GM23338 (cell line): ENCODE data around the gene GATA1. TPM values are rescaled to one million over a fixed set of nuclear protein-coding genes. Genes with fewer than 3 reads are reported as not detected.

ENCODE experiments used
- ATAC-seq: fragments of 200-7000 bp; cut with Tn5 transposase; 3 replicates; pipeline ENCODE4 v1.9.1; 2020
- DNase-seq: peaks from one replicate; pipeline ENCODE4 v3.0.0-alpha.2; 2015; ENCODE audit warnings: low spot score
- H2AFZ ChIP-seq: fragments of 200-600 bp; sonication (generic); 2 replicates; pipeline ENCODE4 v1.8.0; 2016; ENCODE audit warnings: antibody characterized with exemption, mild to moderate bottlenecking, moderate library complexity
- H3F3A ChIP-seq: fragments of 200-600 bp; sonication (generic); replicated peaks from 2 replicates; pipeline ENCODE4 v1.8.0; 2017; ENCODE audit warnings: antibody characterized with exemption, mixed run types, low read depth
- H3K27ac ChIP-seq: fragments of 200-600 bp; sonication (generic); 2 replicates; pipeline ENCODE4 v1.6.1; 2016; ENCODE audit warnings: low read depth
- H3K27me3 ChIP-seq: fragments of 200-600 bp; sonication (generic); 2 replicates; pipeline ENCODE4 v1.8.0; 2016; ENCODE audit warnings: mild to moderate bottlenecking, mixed run types, moderate library complexity; ENCODE audit not compliant: insufficient read depth
- H3K36me3 ChIP-seq: fragments of 200-600 bp; sonication (generic); 2 replicates; pipeline ENCODE4 v1.8.0; 2016; ENCODE audit warnings: mild to moderate bottlenecking; ENCODE audit not compliant: insufficient read depth
- H3K4me1 ChIP-seq: fragments of 200-600 bp; sonication (generic); 2 replicates; pipeline ENCODE4 v1.8.0; 2016; ENCODE audit warnings: mild to moderate bottlenecking, moderate library complexity; ENCODE audit not compliant: insufficient read depth
- H3K4me2 ChIP-seq: fragments of 200-600 bp; sonication (generic); 2 replicates; pipeline ENCODE4 v1.7.1; 2017; ENCODE audit warnings: mixed run types
- H3K4me3 ChIP-seq: fragments of 200-600 bp; sonication (generic); 2 replicates; pipeline ENCODE4 v1.6.1; 2016; ENCODE audit warnings: mixed run types
- H3K79me2 ChIP-seq: fragments of 200-600 bp; sonication (generic); replicated peaks from 2 replicates; pipeline ENCODE4 v1.8.0; 2017; ENCODE audit warnings: mild to moderate bottlenecking; ENCODE audit not compliant: insufficient read depth
- H3K9me2 ChIP-seq: fragments of 200-600 bp; sonication (generic); 2 replicates; pipeline ENCODE4 v1.8.0; 2017; ENCODE audit not compliant: insufficient read depth
- H4K20me1 ChIP-seq: fragments of 200-600 bp; sonication (generic); replicated peaks from 2 replicates; pipeline ENCODE4 v1.8.0; 2017; ENCODE audit warnings: mild to moderate bottlenecking; ENCODE audit not compliant: insufficient read depth
- H3K27ac Mint-ChIP-seq: 2 replicates; pipeline ENCODE4 v1.8.0; 2020; ENCODE audit warnings: inconsistent platforms, mild to moderate bottlenecking, moderate library complexity, mixed read lengths
- H3K27me3 Mint-ChIP-seq: 3 replicates; pipeline ENCODE4 v1.8.0; 2022; ENCODE audit warnings: low read depth, mild to moderate bottlenecking, moderate library complexity, mixed read lengths, inconsistent platforms; ENCODE audit not compliant: insufficient read depth, poor library complexity
- H3K36me3 Mint-ChIP-seq: 3 replicates; pipeline ENCODE4 v1.8.0; 2021; ENCODE audit warnings: low read depth, mild to moderate bottlenecking, inconsistent platforms, moderate library complexity, mixed read lengths
- H3K4me1 Mint-ChIP-seq: 3 replicates; pipeline ENCODE4 v1.8.0; 2020; ENCODE audit warnings: mild to moderate bottlenecking, inconsistent platforms, mixed read lengths
- H3K4me3 Mint-ChIP-seq: 3 replicates; pipeline ENCODE4 v1.8.0; 2021; ENCODE audit warnings: moderate library complexity, mild to moderate bottlenecking, inconsistent platforms, mixed read lengths
- H3K9me3 Mint-ChIP-seq: 3 replicates; pipeline ENCODE4 v1.8.0; 2020; ENCODE audit warnings: moderate library complexity, mild to moderate bottlenecking, inconsistent platforms, mixed read lengths
- CTCF ChIP-seq, 2 experiments: fragments of 200-600 bp in 1 of 2; sonication (generic) in 1 of 2; conservative IDR thresholded peaks; 2 replicates each; pipeline versions ENCODE4 v1.5.1 to v1.6.1; 2016 to 2017; ENCODE audit warnings: antibody characterized with exemption in 2 of 2, low read depth in 2 of 2, mild to moderate bottlenecking in 2 of 2, moderate library complexity in 1 of 2
- ETS1 ChIP-seq: IDR thresholded peaks from 2 replicates; pipeline ENCODE4 v1.6.1; 2016; ENCODE audit warnings: antibody characterized with exemption
- EZH2phosphoT487 ChIP-seq: fragments of 200-600 bp; sonication (generic); IDR thresholded peaks from one replicate; pipeline ENCODE4 v1.8.1; 2018; ENCODE audit warnings: antibody characterized with exemption; ENCODE audit not compliant: unreplicated experiment
- JUNB ChIP-seq: IDR thresholded peaks from one replicate; pipeline ENCODE4 v1.6.1; 2016; ENCODE audit warnings: antibody characterized with exemption; ENCODE audit not compliant: unreplicated experiment
- POLR2AphosphoS5 ChIP-seq: IDR thresholded peaks from 2 replicates; pipeline ENCODE4 v1.6.1; 2016; ENCODE audit warnings: antibody characterized with exemption, low read depth
- ZNF114 ChIP-seq: fragments of 250-450 bp; sonication (Bioruptor Pico); IDR thresholded peaks from 2 replicates; pipeline ENCODE4 v1.5.0; 2020; ENCODE audit warnings: mild to moderate bottlenecking, moderate library complexity
- ZNF331 ChIP-seq: fragments of 250-450 bp; sonication (Bioruptor Pico); IDR thresholded peaks from 2 replicates; pipeline ENCODE4 v1.5.0; 2020; ENCODE audit warnings: low read depth, mild to moderate bottlenecking, moderate library complexity
- polyA plus RNA-seq: library from polyadenylated mRNA; unstranded; fragments of >200 nt; fragmentation: Nextera tagmentation; extraction: Ambion mirVana; gene quantifications from 2 replicates; pipeline ENCODE4 v1.2.1, GENCODE V29; 2016
- total RNA-seq: library from RNA; depleted of rRNA; stranded (reverse); fragments of >200 nt; shearing (Covaris generic); gene quantifications from 2 replicates; pipeline ENCODE4 v1.2.3, GENCODE V29; 2014
- TF ChIP-seq, protein P1 (sequence below): IDR thresholded peaks from one replicate; pipeline ENCODE4 v1.6.1; 2018; ENCODE audit warnings: antibody characterized with exemption; ENCODE audit not compliant: unreplicated experiment
- TF ChIP-seq, protein P2 (sequence below): fragments of 250-450 bp; sonication (Bioruptor Pico); IDR thresholded peaks from 2 replicates; pipeline ENCODE4 v1.5.0; 2020; ENCODE audit warnings: mild to moderate bottlenecking, moderate library complexity

Gene GATA1
- total and polyA plus RNA-seq, 2 experiments from 2014 or later, result not detected

- no peaks in the 10 kb centered on the region for H3K27me3 ChIP-seq
- H3K27ac ChIP-seq, result no peak overlapping the region
- H3F3A ChIP-seq, result no peaks in the 10 kb centered on the region
- H3K4me1 ChIP-seq, result peaks cover 5% of the 10 kb centered on the region; the same call in 1 of the 2 replicates
- H3K27me3 Mint-ChIP-seq, result no peaks in the 10 kb centered on the region
- no peaks in the 10 kb centered on the region for H3K36me3 ChIP-seq
- H3K9me2 ChIP-seq, result no peaks in the 10 kb centered on the region
- DNase-seq (no peak), ATAC-seq (no peak)
- H4K20me1 ChIP-seq, result no peaks in the 10 kb centered on the region
- no peak overlapping the region for H2AFZ ChIP-seq
- H3K4me1 Mint-ChIP-seq, result peaks cover 9% of the 10 kb centered on the region; the same call in 2 of the 3 replicates
- H3K4me3 Mint-ChIP-seq, result no peak overlapping the region
- H3K4me3 ChIP-seq, result no peak overlapping the region
- no peaks in the 10 kb centered on the region for H3K9me3 Mint-ChIP-seq
- H3K79me2 ChIP-seq, result no peaks in the 10 kb centered on the region
- H3K27ac Mint-ChIP-seq, result no peak overlapping the region
- no peak overlapping the region for H3K4me2 ChIP-seq
- no peak for TF ChIP-seq EZH2phosphoT487
- TF ChIP-seq, protein P1, sequence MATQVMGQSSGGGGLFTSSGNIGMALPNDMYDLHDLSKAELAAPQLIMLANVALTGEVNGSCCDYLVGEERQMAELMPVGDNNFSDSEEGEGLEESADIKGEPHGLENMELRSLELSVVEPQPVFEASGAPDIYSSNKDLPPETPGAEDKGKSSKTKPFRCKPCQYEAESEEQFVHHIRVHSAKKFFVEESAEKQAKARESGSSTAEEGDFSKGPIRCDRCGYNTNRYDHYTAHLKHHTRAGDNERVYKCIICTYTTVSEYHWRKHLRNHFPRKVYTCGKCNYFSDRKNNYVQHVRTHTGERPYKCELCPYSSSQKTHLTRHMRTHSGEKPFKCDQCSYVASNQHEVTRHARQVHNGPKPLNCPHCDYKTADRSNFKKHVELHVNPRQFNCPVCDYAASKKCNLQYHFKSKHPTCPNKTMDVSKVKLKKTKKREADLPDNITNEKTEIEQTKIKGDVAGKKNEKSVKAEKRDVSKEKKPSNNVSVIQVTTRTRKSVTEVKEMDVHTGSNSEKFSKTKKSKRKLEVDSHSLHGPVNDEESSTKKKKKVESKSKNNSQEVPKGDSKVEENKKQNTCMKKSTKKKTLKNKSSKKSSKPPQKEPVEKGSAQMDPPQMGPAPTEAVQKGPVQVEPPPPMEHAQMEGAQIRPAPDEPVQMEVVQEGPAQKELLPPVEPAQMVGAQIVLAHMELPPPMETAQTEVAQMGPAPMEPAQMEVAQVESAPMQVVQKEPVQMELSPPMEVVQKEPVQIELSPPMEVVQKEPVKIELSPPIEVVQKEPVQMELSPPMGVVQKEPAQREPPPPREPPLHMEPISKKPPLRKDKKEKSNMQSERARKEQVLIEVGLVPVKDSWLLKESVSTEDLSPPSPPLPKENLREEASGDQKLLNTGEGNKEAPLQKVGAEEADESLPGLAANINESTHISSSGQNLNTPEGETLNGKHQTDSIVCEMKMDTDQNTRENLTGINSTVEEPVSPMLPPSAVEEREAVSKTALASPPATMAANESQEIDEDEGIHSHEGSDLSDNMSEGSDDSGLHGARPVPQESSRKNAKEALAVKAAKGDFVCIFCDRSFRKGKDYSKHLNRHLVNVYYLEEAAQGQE, result no peak
- no peaks in the 10 kb centered on the region for H3K36me3 Mint-ChIP-seq
Measured at GRCh38 chrX:48741834-48742233, 44.6 kb upstream of the GATA1 start.

DNA sequence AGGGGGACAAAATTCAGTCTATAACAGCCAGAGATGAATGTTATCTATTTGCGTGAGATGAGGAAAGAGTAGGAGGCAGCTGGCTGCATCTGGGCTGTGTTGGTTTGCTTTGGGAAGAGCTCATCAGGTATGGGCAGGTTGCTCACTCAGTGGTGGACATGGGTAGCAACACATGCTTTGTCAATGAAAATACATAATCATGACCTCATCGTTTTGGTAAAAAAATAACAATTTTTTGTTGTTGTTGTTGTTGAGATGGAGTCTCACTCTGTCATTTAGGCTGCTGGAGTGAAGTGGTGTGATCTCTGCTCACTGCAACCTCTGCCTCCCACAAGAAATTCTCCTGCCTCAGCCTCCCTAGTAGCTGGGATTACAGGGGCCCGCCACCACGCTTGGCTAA, 41.2 kb upstream of the GATA1 start:
- Histone ChIP-seq H3K36me3 (no peaks in the 10 kb centered on the region), H3K9me2 (no peaks in the 10 kb centered on the region), H3K27me3 (no peaks in the 10 kb centered on the region), H2AFZ (no peak overlapping the region), H3K4me1 (no peaks in the 10 kb centered on the region), H3K79me2 (no peaks in the 10 kb centered on the region), H3K4me3 (no peak overlapping the region), H3F3A (no peaks in the 10 kb centered on the region), H3K4me2 (no peak overlapping the region), H4K20me1 (no peaks in the 10 kb centered on the region), H3K27ac (no peak overlapping the region)
- H3K27me3 Mint-ChIP-seq, result no peaks in the 10 kb centered on the region
- DNase-seq, result no peak
- H3K36me3 Mint-ChIP-seq, result no peaks in the 10 kb centered on the region
- H3K4me3 Mint-ChIP-seq, result no peak overlapping the region
- no peaks in the 10 kb centered on the region for H3K4me1 Mint-ChIP-seq
- no peaks in the 10 kb centered on the region for H3K9me3 Mint-ChIP-seq
- no peak overlapping the region for H3K27ac Mint-ChIP-seq
- no peak for ATAC-seq
- no peak for TF ChIP-seq JUNB
- no peak for TF ChIP-seq CTCF (conservative IDR thresholded peaks at IDR 0.05; ENCODE audit: low read depth in 2 of 2)
- no peak for TF ChIP-seq ZNF114 (CRISPR knock-in tag)
- TF ChIP-seq EZH2phosphoT487, result no peak
- TF ChIP-seq ZNF331, result no peak
- TF ChIP-seq POLR2AphosphoS5, result no peak
- no peak for TF ChIP-seq ETS1
- TF ChIP-seq, protein P2, sequence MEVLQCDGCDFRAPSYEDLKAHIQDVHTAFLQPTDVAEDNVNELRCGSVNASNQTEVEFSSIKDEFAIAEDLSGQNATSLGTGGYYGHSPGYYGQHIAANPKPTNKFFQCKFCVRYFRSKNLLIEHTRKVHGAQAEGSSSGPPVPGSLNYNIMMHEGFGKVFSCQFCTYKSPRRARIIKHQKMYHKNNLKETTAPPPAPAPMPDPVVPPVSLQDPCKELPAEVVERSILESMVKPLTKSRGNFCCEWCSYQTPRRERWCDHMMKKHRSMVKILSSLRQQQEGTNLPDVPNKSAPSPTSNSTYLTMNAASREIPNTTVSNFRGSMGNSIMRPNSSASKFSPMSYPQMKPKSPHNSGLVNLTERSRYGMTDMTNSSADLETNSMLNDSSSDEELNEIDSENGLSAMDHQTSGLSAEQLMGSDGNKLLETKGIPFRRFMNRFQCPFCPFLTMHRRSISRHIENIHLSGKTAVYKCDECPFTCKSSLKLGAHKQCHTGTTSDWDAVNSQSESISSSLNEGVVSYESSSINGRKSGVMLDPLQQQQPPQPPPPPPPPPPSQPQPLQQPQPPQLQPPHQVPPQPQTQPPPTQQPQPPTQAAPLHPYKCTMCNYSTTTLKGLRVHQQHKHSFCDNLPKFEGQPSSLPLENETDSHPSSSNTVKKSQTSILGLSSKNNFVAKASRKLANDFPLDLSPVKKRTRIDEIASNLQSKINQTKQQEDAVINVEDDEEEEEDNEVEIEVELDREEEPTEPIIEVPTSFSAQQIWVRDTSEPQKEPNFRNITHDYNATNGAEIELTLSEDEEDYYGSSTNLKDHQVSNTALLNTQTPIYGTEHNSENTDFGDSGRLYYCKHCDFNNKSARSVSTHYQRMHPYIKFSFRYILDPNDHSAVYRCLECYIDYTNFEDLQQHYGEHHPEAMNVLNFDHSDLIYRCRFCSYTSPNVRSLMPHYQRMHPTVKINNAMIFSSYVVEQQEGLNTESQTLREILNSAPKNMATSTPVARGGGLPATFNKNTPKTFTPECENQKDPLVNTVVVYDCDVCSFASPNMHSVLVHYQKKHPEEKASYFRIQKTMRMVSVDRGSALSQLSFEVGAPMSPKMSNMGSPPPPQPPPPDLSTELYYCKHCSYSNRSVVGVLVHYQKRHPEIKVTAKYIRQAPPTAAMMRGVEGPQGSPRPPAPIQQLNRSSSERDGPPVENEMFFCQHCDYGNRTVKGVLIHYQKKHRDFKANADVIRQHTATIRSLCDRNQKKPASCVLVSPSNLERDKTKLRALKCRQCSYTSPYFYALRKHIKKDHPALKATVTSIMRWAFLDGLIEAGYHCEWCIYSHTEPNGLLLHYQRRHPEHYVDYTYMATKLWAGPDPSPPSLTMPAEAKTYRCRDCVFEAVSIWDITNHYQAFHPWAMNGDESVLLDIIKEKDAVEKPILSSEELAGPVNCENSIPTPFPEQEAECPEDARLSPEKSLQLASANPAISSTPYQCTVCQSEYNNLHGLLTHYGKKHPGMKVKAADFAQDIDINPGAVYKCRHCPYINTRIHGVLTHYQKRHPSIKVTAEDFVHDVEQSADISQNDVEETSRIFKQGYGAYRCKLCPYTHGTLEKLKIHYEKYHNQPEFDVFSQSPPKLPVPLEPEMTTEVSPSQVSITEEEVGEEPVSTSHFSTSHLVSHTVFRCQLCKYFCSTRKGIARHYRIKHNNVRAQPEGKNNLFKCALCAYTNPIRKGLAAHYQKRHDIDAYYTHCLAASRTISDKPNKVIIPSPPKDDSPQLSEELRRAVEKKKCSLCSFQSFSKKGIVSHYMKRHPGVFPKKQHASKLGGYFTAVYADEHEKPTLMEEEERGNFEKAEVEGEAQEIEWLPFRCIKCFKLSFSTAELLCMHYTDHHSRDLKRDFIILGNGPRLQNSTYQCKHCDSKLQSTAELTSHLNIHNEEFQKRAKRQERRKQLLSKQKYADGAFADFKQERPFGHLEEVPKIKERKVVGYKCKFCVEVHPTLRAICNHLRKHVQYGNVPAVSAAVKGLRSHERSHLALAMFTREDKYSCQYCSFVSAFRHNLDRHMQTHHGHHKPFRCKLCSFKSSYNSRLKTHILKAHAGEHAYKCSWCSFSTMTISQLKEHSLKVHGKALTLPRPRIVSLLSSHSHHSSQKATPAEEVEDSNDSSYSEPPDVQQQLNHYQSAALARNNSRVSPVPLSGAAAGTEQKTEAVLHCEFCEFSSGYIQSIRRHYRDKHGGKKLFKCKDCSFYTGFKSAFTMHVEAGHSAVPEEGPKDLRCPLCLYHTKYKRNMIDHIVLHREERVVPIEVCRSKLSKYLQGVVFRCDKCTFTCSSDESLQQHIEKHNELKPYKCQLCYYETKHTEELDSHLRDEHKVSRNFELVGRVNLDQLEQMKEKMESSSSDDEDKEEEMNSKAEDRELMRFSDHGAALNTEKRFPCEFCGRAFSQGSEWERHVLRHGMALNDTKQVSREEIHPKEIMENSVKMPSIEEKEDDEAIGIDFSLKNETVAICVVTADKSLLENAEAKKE (CRISPR knock-in tag), result no peak
